H1 (cell line): ENCODE data around the gene KIF26B.

Experiments
- ASH2L ChIP-seq: fragments of 200-600, 300-600 bp; sonication (generic); IDR thresholded peaks from one replicate; pipeline ENCODE4 v1.7.1; 2017; ENCODE audit warnings: low read length
- CEBPB ChIP-seq: IDR thresholded peaks from 2 replicates; pipeline ENCODE4 v1.6.1; 2012; ENCODE audit warnings: low read depth, low read length
- CTCF ChIP-seq, 3 experiments: IDR thresholded peaks; 1 replicate in 2 of 3; 2 replicates in 1 of 3; pipeline versions ENCODE4 v1.5.1 to v1.6.1; 2011; ENCODE audit warnings: low read length in 3 of 3, mild to moderate bottlenecking in 3 of 3, inconsistent platforms in 2 of 3, low read depth in 1 of 3, moderate library complexity in 1 of 3; ENCODE audit not compliant: insufficient read depth in 1 of 3; ENCODE audit errors: control extremely low read depth in 1 of 3
- GTF2F1 ChIP-seq: IDR thresholded peaks from 2 replicates; pipeline ENCODE4 v1.6.1; 2012; ENCODE audit warnings: low read depth, low read length, improper control_type of control experiment, borderline replicate concordance
- PHF8 ChIP-seq: fragments of 200-600 bp; sonication (generic); conservative IDR thresholded peaks from 2 replicates; pipeline ENCODE4 v1.7.1; 2012; ENCODE audit warnings: low read depth, mild to moderate bottlenecking, inconsistent platforms, low read length, moderate library complexity
- POLR2AphosphoS5 ChIP-seq: IDR thresholded peaks from 2 replicates; pipeline ENCODE4 v1.6.1; 2011; ENCODE audit warnings: low read depth, low read length
- RAD21 ChIP-seq, 2 experiments: IDR thresholded peaks in 1 of 2; conservative IDR thresholded peaks in 1 of 2; 2 replicates each; pipeline ENCODE4 v1.6.1; 2011; ENCODE audit warnings: low read depth in 2 of 2, low read length in 2 of 2, improper control_type of control experiment in 1 of 2, inconsistent platforms in 1 of 2, mild to moderate bottlenecking in 1 of 2, moderate library complexity in 1 of 2
- RBBP5 ChIP-seq: IDR thresholded peaks from 2 replicates; pipeline ENCODE4 v1.7.1; 2012; ENCODE audit warnings: low read depth, mild to moderate bottlenecking, inconsistent platforms, low read length, moderate library complexity, borderline replicate concordance
- RNF2 ChIP-seq: fragments of 200-900, 300-1000 bp; sonication (generic); IDR thresholded peaks from 2 replicates; pipeline ENCODE4 v1.7.1; 2016; ENCODE audit warnings: borderline replicate concordance, low read depth, mild to moderate bottlenecking, antibody characterized with exemption, low read length; ENCODE audit not compliant: poor library complexity, severe bottlenecking; ENCODE audit errors: missing control alignments

DNA sequence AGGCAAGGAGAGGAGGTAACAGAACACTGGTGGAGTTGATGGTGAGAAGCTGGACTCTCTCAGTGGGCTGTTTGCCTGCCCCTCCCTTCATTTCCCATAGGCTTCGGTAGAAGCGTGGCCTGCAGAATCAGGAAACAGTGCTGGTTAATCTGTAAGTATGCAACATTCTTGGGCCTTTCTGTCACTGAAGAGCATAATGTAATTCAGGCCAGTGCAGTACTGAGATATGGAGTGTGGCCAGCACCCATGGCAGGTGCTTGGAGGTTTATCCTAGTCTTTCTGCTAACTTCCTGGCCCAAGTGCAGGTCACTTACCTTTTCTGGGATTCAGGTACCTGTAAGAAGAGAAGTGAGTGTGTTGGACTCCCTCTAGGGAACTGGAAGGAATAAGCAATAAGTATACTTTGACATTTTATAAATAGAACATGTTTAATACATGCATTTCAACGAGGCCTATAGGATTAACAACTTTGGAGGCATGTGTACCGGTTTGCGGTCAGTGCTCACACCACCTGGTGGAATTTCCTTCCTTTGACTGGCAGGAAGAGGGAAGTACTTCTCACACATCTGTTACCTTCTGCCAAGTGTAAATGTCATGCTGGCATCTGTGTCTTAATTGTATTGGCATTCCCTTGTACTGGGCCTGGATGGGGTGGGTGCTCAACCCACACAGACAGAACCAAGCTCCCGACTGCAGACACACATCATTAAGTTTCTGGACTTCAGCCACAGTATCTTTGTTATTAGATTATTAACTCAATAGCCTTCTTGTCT, 105.5 kb downstream of the KIF26B start:
- TF ChIP-seq CTCF (IDR thresholded peaks at IDR 0.05; ENCODE audit: control extremely low read depth in 1 of 3, insufficient read depth in 1 of 3, low read depth in 1 of 3, low read length in 3 of 3) (no peak), PHF8 (no peak), GTF2F1 (no peak), POLR2AphosphoS5 (no peak), RNF2 (no peak), ASH2L (no peak), RBBP5 (no peak), RAD21 (IDR thresholded peaks at IDR 0.05 in 1 of 2, conservative IDR thresholded peaks at IDR 0.05 in 1 of 2; ENCODE audit: low read depth in 2 of 2, low read length in 2 of 2) (no peak), CEBPB (no peak)
